CD4-positive, alpha-beta T cell (primary cell): ENCODE results near the gene ITGAD. TPM values are rescaled to one million over a fixed set of nuclear protein-coding genes. Genes with fewer than 3 reads are reported as not detected.

Experiments
- ATAC-seq: fragments of 200-7000 bp; cut with Tn5 transposase; one replicate; pipeline ENCODE4 v1.10.0; 2022; ENCODE audit warnings: mild to moderate bottlenecking; ENCODE audit not compliant: poor library complexity
- CTCF ChIA-PET: fragments of 350-600 bp; sonication (Branson Sonifier 250); formaldehyde crosslinking; loops from one replicate; lab custom pipeline; 2021; ENCODE audit warnings: antibody characterized with exemption, inconsistent platforms; lab: Charles Lee
- POLR2A ChIA-PET: fragments of 350-600 bp; sonication (Branson Sonifier 250); formaldehyde crosslinking; loops from one replicate; lab custom pipeline; 2021; ENCODE audit warnings: antibody characterized with exemption, inconsistent platforms; lab: Charles Lee
- DNase-seq, 14 experiments: peaks; one replicate each; pipeline ENCODE4 v3.0.0-alpha.2; 2013 to 2020; ENCODE audit warnings: mixed read lengths in 2 of 14
- H3K27ac ChIP-seq, 2 donors: one replicate each; pipeline versions ENCODE4 v1.5.1 to v1.7.0; 2013; ENCODE audit warnings: low read length in 2 of 2, low read depth in 1 of 2, mild to moderate bottlenecking in 1 of 2
- H3K27me3 ChIP-seq, 2 experiments: 1 replicate in 1 of 2; 2 replicates in 1 of 2; pipeline versions ENCODE4 v1.6.1 to v1.7.0; 2013; ENCODE audit warnings: low read length in 2 of 2, control low read depth in 1 of 2, mild to moderate bottlenecking in 1 of 2, moderate library complexity in 1 of 2; ENCODE audit not compliant: insufficient read depth in 2 of 2, control insufficient read depth in 1 of 2
- H3K36me3 ChIP-seq: one replicate; pipeline ENCODE4 v1.6.1; 2013; ENCODE audit warnings: low read length, control low read depth; ENCODE audit not compliant: insufficient read depth
- H3K4me1 ChIP-seq: one replicate; pipeline ENCODE4 v1.6.1; 2013; ENCODE audit warnings: low read length, control low read depth; ENCODE audit not compliant: insufficient read depth
- H3K4me3 ChIP-seq: one replicate; pipeline ENCODE4 v1.5.1; 2013; ENCODE audit warnings: mild to moderate bottlenecking, low read length, moderate library complexity
- H3K9me3 ChIP-seq, 2 experiments: 1 replicate in 1 of 2; 2 replicates in 1 of 2; pipeline versions ENCODE4 v1.6.1 to v1.7.0; 2013; ENCODE audit warnings: low read length in 2 of 2, mild to moderate bottlenecking in 2 of 2, control low read depth in 1 of 2, moderate library complexity in 1 of 2; ENCODE audit not compliant: control insufficient read depth in 1 of 2, insufficient read depth in 1 of 2
- H3K27ac Mint-ChIP-seq: one replicate; pipeline ENCODE4 v1.8.0; 2020; ENCODE audit warnings: mixed read lengths
- H3K27me3 Mint-ChIP-seq: one replicate; pipeline ENCODE4 v1.8.0; 2021; ENCODE audit warnings: mixed read lengths
- H3K36me3 Mint-ChIP-seq: one replicate; pipeline ENCODE4 v1.8.0; 2021; ENCODE audit warnings: low read depth, mixed read lengths
- H3K4me1 Mint-ChIP-seq: one replicate; pipeline ENCODE4 v1.8.0; 2021; ENCODE audit warnings: low read depth, mixed read lengths
- H3K4me3 Mint-ChIP-seq: one replicate; pipeline ENCODE4 v1.8.0; 2020; ENCODE audit warnings: mild to moderate bottlenecking, mixed read lengths
- H3K9me3 Mint-ChIP-seq: one replicate; pipeline ENCODE4 v1.8.0; 2020; ENCODE audit warnings: mixed read lengths
- intact Hi-C, 2 experiments: fragments of 100-400 bp; cut with DNase I in 1 of 2; cut with micrococcal nuclease in 1 of 2; formaldehyde crosslinking; loops; one replicate each; pipeline versions ENCODE4 v1.15.1 to v1.9.0; 2023 to 2025; cut with DNase I, micrococcal nuclease
- total RNA-seq, 174 experiments: library from RNA in 2 of 174; stranded (reverse) in 2 of 174; gene quantifications; one replicate each; pipeline ENCODE4 v1.2.3 and lab custom pipeline; 2021 to 2026
- TF ChIP-seq, protein P1 (sequence below): fragments of 200-600 bp; IDR thresholded peaks from one replicate; pipeline ENCODE4 v1.8.0; 2022; ENCODE audit warnings: antibody characterized with exemption, mild to moderate bottlenecking

ITGAD gene
- total RNA-seq, 2 experiments from 2014 or later: not detected

DNA sequence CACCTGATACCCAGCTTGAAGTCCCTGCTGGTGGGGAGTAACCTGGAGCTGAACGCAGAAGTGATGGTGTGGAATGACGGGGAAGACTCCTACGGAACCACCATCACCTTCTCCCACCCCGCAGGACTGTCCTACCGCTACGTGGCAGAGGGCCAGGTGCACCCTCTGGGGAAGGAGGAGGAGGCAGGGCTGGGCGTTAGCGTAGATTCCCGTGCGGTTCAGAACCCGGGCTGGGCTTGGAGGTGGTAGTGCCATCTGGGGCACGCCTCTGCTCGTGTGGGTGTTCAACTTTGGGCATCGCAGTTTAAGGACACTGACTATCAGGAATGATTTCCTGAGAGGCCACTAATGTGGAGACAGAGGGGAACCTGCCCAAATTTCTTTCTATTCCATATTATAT, 19.9 kb upstream of the ITGAD start:
- no peaks in the 10 kb centered on the region for H3K4me1 Mint-ChIP-seq
- peaks cover 2% of the 10 kb centered on the region for H3K9me3 Mint-ChIP-seq
- H3K36me3 Mint-ChIP-seq: no peaks in the 10 kb centered on the region
- intact Hi-C loops: no loop called here
- CTCF ChIA-PET: no interaction called here
- TF ChIP-seq, protein P1, sequence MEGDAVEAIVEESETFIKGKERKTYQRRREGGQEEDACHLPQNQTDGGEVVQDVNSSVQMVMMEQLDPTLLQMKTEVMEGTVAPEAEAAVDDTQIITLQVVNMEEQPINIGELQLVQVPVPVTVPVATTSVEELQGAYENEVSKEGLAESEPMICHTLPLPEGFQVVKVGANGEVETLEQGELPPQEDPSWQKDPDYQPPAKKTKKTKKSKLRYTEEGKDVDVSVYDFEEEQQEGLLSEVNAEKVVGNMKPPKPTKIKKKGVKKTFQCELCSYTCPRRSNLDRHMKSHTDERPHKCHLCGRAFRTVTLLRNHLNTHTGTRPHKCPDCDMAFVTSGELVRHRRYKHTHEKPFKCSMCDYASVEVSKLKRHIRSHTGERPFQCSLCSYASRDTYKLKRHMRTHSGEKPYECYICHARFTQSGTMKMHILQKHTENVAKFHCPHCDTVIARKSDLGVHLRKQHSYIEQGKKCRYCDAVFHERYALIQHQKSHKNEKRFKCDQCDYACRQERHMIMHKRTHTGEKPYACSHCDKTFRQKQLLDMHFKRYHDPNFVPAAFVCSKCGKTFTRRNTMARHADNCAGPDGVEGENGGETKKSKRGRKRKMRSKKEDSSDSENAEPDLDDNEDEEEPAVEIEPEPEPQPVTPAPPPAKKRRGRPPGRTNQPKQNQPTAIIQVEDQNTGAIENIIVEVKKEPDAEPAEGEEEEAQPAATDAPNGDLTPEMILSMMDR: no peak
- ATAC-seq: no peak
- no peaks in the 10 kb centered on the region for H3K4me1 ChIP-seq
- DNase-seq: no peak
- H3K27ac Mint-ChIP-seq: no peak overlapping the region
- POLR2A ChIA-PET: no interaction called here
- no peaks in the 10 kb centered on the region for H3K27me3 ChIP-seq
- no peak overlapping the region for H3K27ac ChIP-seq
- no peaks in the 10 kb centered on the region for H3K36me3 ChIP-seq
- peaks cover 12% of the 10 kb centered on the region for H3K27me3 Mint-ChIP-seq
- no peak overlapping the region for H3K4me3 Mint-ChIP-seq
- no peak overlapping the region for H3K4me3 ChIP-seq
- H3K9me3 ChIP-seq: peaks cover 6 to 7% of the 10 kb centered on the region in 2 experiments

DNA sequence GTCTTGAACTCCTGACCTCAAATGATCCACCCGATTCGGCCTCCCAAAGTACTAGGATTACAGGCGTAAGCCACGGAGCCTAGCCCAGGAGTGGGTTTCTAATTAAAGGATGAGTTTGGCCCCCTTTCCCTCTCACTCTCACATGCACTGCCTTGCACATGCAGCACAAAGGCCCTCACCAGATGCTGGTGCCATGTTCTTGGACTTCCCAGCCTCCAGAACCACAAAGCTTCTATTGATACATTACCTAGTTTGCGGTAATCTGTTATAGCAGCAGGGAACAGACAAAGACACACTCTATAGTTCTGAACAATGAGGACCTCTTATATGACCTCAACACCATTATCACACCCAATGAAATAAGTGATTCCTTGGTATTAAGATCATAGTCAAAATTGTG, 17.9 kb upstream of the ITGAD start:
- peaks cover 12% of the 10 kb centered on the region for H3K27me3 Mint-ChIP-seq
- Histone ChIP-seq H3K36me3 (no peaks in the 10 kb centered on the region), H3K4me3 (no peak overlapping the region), H3K4me1 (no peaks in the 10 kb centered on the region), H3K27me3 (no peaks in the 10 kb centered on the region), H3K27ac (no peak overlapping the region), H3K9me3 (peaks cover 6 to 7% of the 10 kb centered on the region in 2 experiments)
- intact Hi-C loops: no loop called here
- TF ChIP-seq, protein P1: no peak
- CTCF ChIA-PET: no interaction called here
- ATAC-seq: no peak
- H3K4me3 Mint-ChIP-seq: no peak overlapping the region
- POLR2A ChIA-PET: no interaction called here
- peaks cover 2% of the 10 kb centered on the region for H3K9me3 Mint-ChIP-seq
- no peaks in the 10 kb centered on the region for H3K36me3 Mint-ChIP-seq
- no peaks in the 10 kb centered on the region for H3K4me1 Mint-ChIP-seq
- no peak for DNase-seq
- H3K27ac Mint-ChIP-seq: no peak overlapping the region

DNA sequence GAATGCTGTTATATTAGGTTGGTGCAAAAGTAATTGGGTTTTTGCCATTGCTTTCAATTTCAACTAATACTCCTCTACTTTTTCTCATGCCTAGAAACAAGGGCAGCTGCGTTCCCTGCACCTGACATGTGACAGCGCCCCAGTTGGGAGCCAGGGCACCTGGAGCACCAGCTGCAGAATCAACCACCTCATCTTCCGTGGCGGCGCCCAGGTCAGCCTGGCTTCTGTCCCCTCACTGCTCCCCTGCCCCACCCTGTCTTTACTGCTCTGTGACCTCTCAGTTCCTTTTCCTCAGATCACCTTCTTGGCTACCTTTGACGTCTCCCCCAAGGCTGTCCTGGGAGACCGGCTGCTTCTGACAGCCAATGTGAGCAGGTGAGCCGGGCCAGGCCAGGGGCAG, 16.4 kb upstream of the ITGAD start:
- no peak for DNase-seq
- ATAC-seq: no peak
- Histone ChIP-seq H3K4me1 (no peaks in the 10 kb centered on the region), H3K27ac (no peak overlapping the region), H3K4me3 (no peak overlapping the region), H3K9me3 (peaks cover 6 to 7% of the 10 kb centered on the region in 2 experiments), H3K27me3 (no peaks in the 10 kb centered on the region), H3K36me3 (no peaks in the 10 kb centered on the region)
- H3K36me3 Mint-ChIP-seq: no peaks in the 10 kb centered on the region
- H3K4me1 Mint-ChIP-seq: no peaks in the 10 kb centered on the region
- peaks cover 2% of the 10 kb centered on the region for H3K9me3 Mint-ChIP-seq
- H3K4me3 Mint-ChIP-seq: no peak overlapping the region
- intact Hi-C loops: no loop called here
- POLR2A ChIA-PET: no interaction called here
- TF ChIP-seq, protein P1: no peak
- CTCF ChIA-PET: interaction anchor here (0.5 to 1.1 kb wide), 3 partner anchors 10 to 491 kb away, joined by 3 read pairs; no protein-coding TSS in a partner anchor
- H3K27ac Mint-ChIP-seq: no peak overlapping the region
- peaks cover 6% of the 10 kb centered on the region for H3K27me3 Mint-ChIP-seq
